HCT116 (cell line): ENCODE measurements around the gene SZRD1. TPM values are rescaled to one million over a fixed set of nuclear protein-coding genes. Genes with fewer than 3 reads are reported as not detected.
A peak's percentile ranks its signal among the peaks of the same experiment; 100 is the strongest.

Experiments used
- ATAC-seq: fragments of 200-7000 bp; cut with Tn5 transposase; 2 replicates; pipeline ENCODE4 v1.9.1; 2020; ENCODE audit warnings: mild to moderate bottlenecking, moderate library complexity
- BruUV-seq: library from RNA; stranded (reverse); fragments of 400-500 nt; replicated peaks from 2 replicates; lab custom pipeline; 2021; lab: Mats Ljungman, UMichigan
- CTCF ChIA-PET: fragments of 300-600 bp; sonication (Branson Sonifier 250); formaldehyde crosslinking; loops from one replicate; lab custom pipeline; 2021; ENCODE audit warnings: antibody characterized with exemption; lab: Charles Lee
- POLR2A ChIA-PET: fragments of 300-600, 350-600 bp; sonication (Branson Sonifier 250); formaldehyde crosslinking; loops from one replicate; lab custom pipeline; 2021; ENCODE audit warnings: antibody characterized with exemption; lab: Charles Lee
- RAD21 ChIA-PET, 2 experiments: fragments of 300-600 bp; sonication (Branson Sonifier 250); formaldehyde crosslinking; loops; one replicate each; lab custom pipeline; 2023; ENCODE audit warnings: low total read pairs in 2 of 2; ENCODE audit not compliant: uncharacterized antibody in 2 of 2, unreplicated experiment in 2 of 2, low non-redundant PET in 1 of 2; lab: Charles Lee
- DNase-seq: peaks from one replicate; pipeline ENCODE4 v3.0.0-alpha.2; 2010; ENCODE audit warnings: low read depth, low spot score
- H2AFZ ChIP-seq: fragments of 200-600 bp; shearing (Covaris generic), sonication (generic); 2 replicates; pipeline ENCODE4 v1.6.1; 2017; ENCODE audit warnings: low read depth, mixed run types, mixed read lengths, antibody characterized with exemption, low read length; ENCODE audit not compliant: poor library complexity, severe bottlenecking
- H3K27ac ChIP-seq: 2 replicates; pipeline ENCODE4 v1.5.1; 2012; ENCODE audit warnings: low read depth, low read length
- H3K27me3 ChIP-seq: fragments of 200-600 bp; sonication (generic); 2 replicates; pipeline ENCODE4 v1.6.1; 2016; ENCODE audit warnings: mixed run types, low read length, mixed read lengths; ENCODE audit not compliant: insufficient read depth
- H3K36me3 ChIP-seq, 2 experiments: fragments of 200-500 bp in 1 of 2; fragments of 200-600 bp in 1 of 2; sonication (Bioruptor generic) in 1 of 2; sonication (generic) in 1 of 2; 2 replicates each; pipeline versions ENCODE4 v1.5.1 to v1.6.1; 2014 to 2016; ENCODE audit warnings: low read length in 2 of 2, inconsistent platforms in 1 of 2, mixed read lengths in 1 of 2, mixed run types in 1 of 2; ENCODE audit not compliant: insufficient read depth in 2 of 2, control insufficient read depth in 1 of 2
- H3K4me1 ChIP-seq, 2 experiments: fragments of 200-600 bp in 1 of 2; sonication (generic) in 1 of 2; 2 replicates each; pipeline versions ENCODE4 v1.5.1 to v1.6.1; 2012 to 2017; ENCODE audit warnings: low read length in 2 of 2, inconsistent platforms in 1 of 2, mild to moderate bottlenecking in 1 of 2, mixed read lengths in 1 of 2, mixed run types in 1 of 2, moderate library complexity in 1 of 2; ENCODE audit not compliant: insufficient read depth in 2 of 2, control insufficient read depth in 1 of 2
- H3K4me2 ChIP-seq: fragments of 200-600 bp; sonication (generic); 2 replicates; pipeline ENCODE4 v1.6.1; 2017; ENCODE audit warnings: mixed run types, low read length, mixed read lengths
- H3K4me3 ChIP-seq, 2 experiments: fragments of 200-600 bp in 1 of 2; sonication (generic) in 1 of 2; replicated peaks in 1 of 2; 2 replicates each; pipeline ENCODE4 v1.5.1; 2011 to 2016; ENCODE audit warnings: low read length in 2 of 2, control low read depth in 1 of 2, low read depth in 1 of 2, mild to moderate bottlenecking in 1 of 2, mixed read lengths in 1 of 2, mixed run types in 1 of 2
- H3K79me2 ChIP-seq: fragments of 200-600 bp; sonication (generic); 2 replicates; pipeline ENCODE4 v1.6.1; 2017; ENCODE audit warnings: mild to moderate bottlenecking, mixed run types, low read length, moderate library complexity, mixed read lengths; ENCODE audit not compliant: insufficient read depth
- H3K9ac ChIP-seq: fragments of 200-600 bp; sonication (generic); 2 replicates; pipeline ENCODE4 v1.6.1; 2016; ENCODE audit warnings: low read length, mixed read lengths
- H3K9me2 ChIP-seq: fragments of 200-600 bp; sonication (generic), shearing (Covaris generic); 2 replicates; pipeline ENCODE4 v1.6.1; 2017; ENCODE audit warnings: mixed run types, mild to moderate bottlenecking, moderate library complexity; ENCODE audit not compliant: insufficient read depth
- H3K9me3 ChIP-seq, 2 experiments: fragments of 200-500 bp in 1 of 2; fragments of 200-600 bp in 1 of 2; sonication (Bioruptor generic) in 1 of 2; sonication (generic) in 1 of 2; 2 replicates each; pipeline ENCODE4 v1.6.1; 2014 to 2017; ENCODE audit warnings: low read length in 2 of 2, mixed read lengths in 2 of 2, inconsistent platforms in 1 of 2, low read depth in 1 of 2, mild to moderate bottlenecking in 1 of 2, mixed run types in 1 of 2, moderate library complexity in 1 of 2; ENCODE audit not compliant: control insufficient read depth in 1 of 2, insufficient read depth in 1 of 2
- H4K20me1 ChIP-seq: fragments of 200-600 bp; sonication (generic), shearing (Covaris generic); 2 replicates; pipeline ENCODE4 v1.6.1; 2017; ENCODE audit warnings: mixed run types, mild to moderate bottlenecking, moderate library complexity; ENCODE audit not compliant: insufficient read depth
- FOSL1 ChIP-seq: IDR thresholded peaks from 2 replicates; pipeline ENCODE4 v1.6.1; 2012; ENCODE audit warnings: low read depth
- MAX ChIP-seq: IDR thresholded peaks from 2 replicates; pipeline ENCODE4 v1.6.1; 2012
- RAD21 ChIP-seq: IDR thresholded peaks from 2 replicates; pipeline ENCODE4 v1.6.1; 2012; ENCODE audit warnings: low read depth, mild to moderate bottlenecking
- REST ChIP-seq: IDR thresholded peaks from 2 replicates; pipeline ENCODE4 v1.6.1; 2012; ENCODE audit warnings: low read depth
- TCF7L2 ChIP-seq: IDR thresholded peaks from 2 replicates; pipeline ENCODE4 v1.7.0; 2011; ENCODE audit warnings: borderline replicate concordance, inconsistent platforms; ENCODE audit not compliant: insufficient read depth, insufficient read length; ENCODE audit errors: extremely low read depth
- YY1 ChIP-seq: IDR thresholded peaks from 2 replicates; pipeline ENCODE4 v1.6.1; 2011; ENCODE audit warnings: low read length, low read depth, moderate library complexity, mild to moderate bottlenecking; ENCODE audit not compliant: insufficient replicate concordance; ENCODE audit errors: extremely low read depth
- ZFX ChIP-seq: fragments of 450-650 bp; IDR thresholded peaks from 2 replicates; pipeline ENCODE4 v1.6.1; 2017
- intact Hi-C: fragments of 100-400 bp; cut with micrococcal nuclease; formaldehyde crosslinking; loops from 2 replicates; pipeline ENCODE4 v1.10.0; 2022
- total RNA-seq: library from RNA; stranded (reverse); gene quantifications from one replicate; pipeline ENCODE4 v1.2.1, GENCODE V29; 2021; ENCODE audit not compliant: unreplicated experiment
- TF ChIP-seq, protein P1 (sequence below): IDR thresholded peaks from 2 replicates; pipeline ENCODE4 v1.6.1; 2011; ENCODE audit warnings: mild to moderate bottlenecking, low read length, moderate library complexity; ENCODE audit not compliant: insufficient replicate concordance; ENCODE audit errors: extremely low read depth

Gene SZRD1
- total RNA-seq, 1 experiment from 2014 or later, result 141 TPM

- ChIA-PET POLR2A (interaction anchor here (1.0 kb wide), 1 partner anchor 29 kb away, joined by 3 read pairs; no protein-coding TSS in a partner anchor), RAD21 (no interaction called here), CTCF (interaction anchor here (1.6 to 3.7 kb wide), 2 partner anchors 10 to 268 kb away, joined by 6 to 24 read pairs; no protein-coding TSS in a partner anchor)
- H2AFZ ChIP-seq, result no peak overlapping the region
- intact Hi-C loops, result no loop called here
- TF ChIP-seq REST (no peak), TCF7L2 (no peak)
- H4K20me1 ChIP-seq, result peaks cover 4% of the 10 kb centered on the region; the same call in 1 of the 2 replicates
- H3K36me3 ChIP-seq, result no peaks in the 10 kb centered on the region
- H3K4me1 ChIP-seq, result peaks cover 23 to 39% of the 10 kb centered on the region in 2 experiments
- peak overlapping the region; percentile 85 for H3K4me2 ChIP-seq
- peak overlapping the region; percentile 72 for H3K27ac ChIP-seq
- ATAC-seq, result peak; percentile 1; the same call in 1 of the 2 replicates
- TSS peak; percentile 86 for BruUV-seq
- H3K9ac ChIP-seq, result peak overlapping the region; percentile 87
- no peaks in the 10 kb centered on the region for H3K9me2 ChIP-seq
- DNase-seq, result no peak
- peaks cover 40% of the 10 kb centered on the region for H3K79me2 ChIP-seq
- no peaks in the 10 kb centered on the region for H3K27me3 ChIP-seq
- no peaks in the 10 kb centered on the region for H3K9me3 ChIP-seq
- H3K4me3 ChIP-seq, result peak overlapping the region; percentile 73 to 96
Observed at GRCh38 chr1:16352842-16353535, 14.1 kb upstream of the SZRD1 start.

DNA sequence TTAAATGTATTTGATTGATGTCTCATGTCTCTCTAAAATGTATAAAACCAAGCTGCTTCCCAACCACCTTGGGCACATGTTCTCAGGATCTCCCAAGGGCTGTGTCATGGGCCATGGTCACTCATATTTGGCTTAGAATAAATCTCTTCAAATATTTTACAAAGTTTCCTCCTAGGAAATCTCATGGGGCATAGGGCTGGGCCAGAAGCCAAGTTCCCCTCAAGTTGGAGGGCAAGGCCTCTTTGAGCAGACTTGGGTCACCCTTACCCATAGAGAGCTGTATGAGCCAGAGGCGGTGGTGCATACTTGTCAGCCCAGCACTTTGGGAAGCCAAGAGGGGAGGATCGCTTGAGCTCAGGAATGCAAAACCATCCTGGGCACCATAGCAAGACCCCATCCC is 12.4 kb upstream of the SZRD1 start:
- ChIA-PET RAD21 (no interaction called here), CTCF (interaction anchor here (3.7 kb wide), 1 partner anchor 8 kb away, joined by 24 read pairs; no protein-coding TSS in a partner anchor), POLR2A (interaction anchor here (1.4 kb wide), 1 partner anchor 9 kb away, joined by 4 read pairs; no protein-coding TSS in a partner anchor)
- H3K9ac ChIP-seq, result no peak overlapping the region
- H3K27ac ChIP-seq, result no peak overlapping the region
- no peaks in the 10 kb centered on the region for H3K36me3 ChIP-seq
- no peak overlapping the region for H3K4me2 ChIP-seq
- intact Hi-C loops, result no loop called here
- ATAC-seq (no peak), DNase-seq (no peak)
- no peaks in the 10 kb centered on the region for H3K9me3 ChIP-seq
- H3K9me2 ChIP-seq, result no peaks in the 10 kb centered on the region
- no peak overlapping the region for H3K4me3 ChIP-seq
- no peak overlapping the region for H2AFZ ChIP-seq
- BruUV-seq, result no TSS peak
- peaks cover 24% of the 10 kb centered on the region for H3K79me2 ChIP-seq
- peaks cover 4% of the 10 kb centered on the region; the same call in 1 of the 2 replicates for H4K20me1 ChIP-seq
- TF ChIP-seq MAX (no peak), RAD21 (no peak), YY1 (no peak), FOSL1 (no peak), ZFX (no peak)
- TF ChIP-seq, protein P1, sequence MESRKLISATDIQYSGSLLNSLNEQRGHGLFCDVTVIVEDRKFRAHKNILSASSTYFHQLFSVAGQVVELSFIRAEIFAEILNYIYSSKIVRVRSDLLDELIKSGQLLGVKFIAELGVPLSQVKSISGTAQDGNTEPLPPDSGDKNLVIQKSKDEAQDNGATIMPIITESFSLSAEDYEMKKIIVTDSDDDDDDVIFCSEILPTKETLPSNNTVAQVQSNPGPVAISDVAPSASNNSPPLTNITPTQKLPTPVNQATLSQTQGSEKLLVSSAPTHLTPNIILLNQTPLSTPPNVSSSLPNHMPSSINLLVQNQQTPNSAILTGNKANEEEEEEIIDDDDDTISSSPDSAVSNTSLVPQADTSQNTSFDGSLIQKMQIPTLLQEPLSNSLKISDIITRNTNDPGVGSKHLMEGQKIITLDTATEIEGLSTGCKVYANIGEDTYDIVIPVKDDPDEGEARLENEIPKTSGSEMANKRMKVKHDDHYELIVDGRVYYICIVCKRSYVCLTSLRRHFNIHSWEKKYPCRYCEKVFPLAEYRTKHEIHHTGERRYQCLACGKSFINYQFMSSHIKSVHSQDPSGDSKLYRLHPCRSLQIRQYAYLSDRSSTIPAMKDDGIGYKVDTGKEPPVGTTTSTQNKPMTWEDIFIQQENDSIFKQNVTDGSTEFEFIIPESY, result no peak
- H3K4me1 ChIP-seq, result peaks cover 14 to 26% of the 10 kb centered on the region in 2 experiments
- H3K27me3 ChIP-seq, result no peaks in the 10 kb centered on the region
